COLO829 (cell line): ENCODE data around the gene PRKAG2.
"Not testable (repeated sequence)": the region's sequence is repeated elsewhere in the genome, so short reads cannot be mapped to it uniquely, and the experiment has no call there.

Source experiments
- DNase-seq: peaks from one replicate; pipeline ENCODE4 v3.0.0; 2012; ENCODE audit warnings: low spot score

Gene PRKAG2

GRCh38 chr7:151851145-151851751 is 25.7 kb downstream of the PRKAG2 start:
- no peak for DNase-seq

GRCh38 chr7:151850491-151851124 is 26.3 kb downstream of the PRKAG2 start:
- no peak for DNase-seq

- DNase-seq: no peak
Measured at GRCh38 chr7:151849879-151850260, 27.0 kb downstream of the PRKAG2 start.

- DNase-seq: no peak
Measured at GRCh38 chr7:151849008-151849878, 27.7 kb downstream of the PRKAG2 start.

GRCh38 chr7:151847681-151848081 is 29.2 kb downstream of the PRKAG2 start:
- no peak for DNase-seq

GRCh38 chr7:151847136-151847535 is 29.8 kb downstream of the PRKAG2 start:
- DNase-seq: no peak

- DNase-seq: no peak
Measured at GRCh38 chr7:151845412-151846205, 31.3 kb downstream of the PRKAG2 start.

GRCh38 chr7:151844825-151845200 is 32.1 kb downstream of the PRKAG2 start:
- DNase-seq: no peak

- peak; percentile 19 for DNase-seq
Measured at GRCh38 chr7:151844071-151844824, 32.7 kb downstream of the PRKAG2 start.

GRCh38 chr7:151843181-151843580 is 33.7 kb downstream of the PRKAG2 start:
- DNase-seq: no peak

- DNase-seq: not testable (repeated sequence)
Measured at GRCh38 chr7:151841395-151842051, 35.4 kb downstream of the PRKAG2 start.

- DNase-seq: no peak
Measured at GRCh38 chr7:151840088-151840910, 36.6 kb downstream of the PRKAG2 start.

GRCh38 chr7:151839451-151839921 is 37.4 kb downstream of the PRKAG2 start:
- DNase-seq: no peak

GRCh38 chr7:151838861-151839381 is 38.0 kb downstream of the PRKAG2 start:
- no peak for DNase-seq

- no peak for DNase-seq
Measured at GRCh38 chr7:151838072-151838471, 38.8 kb downstream of the PRKAG2 start.

GRCh38 chr7:151837285-151838042 is 39.5 kb downstream of the PRKAG2 start:
- no peak for DNase-seq

- no peak for DNase-seq
Measured at GRCh38 chr7:151836927-151837205, 40.0 kb downstream of the PRKAG2 start.

GRCh38 chr7:151836191-151836926 is 40.6 kb downstream of the PRKAG2 start:
- no peak for DNase-seq
